ENCODE measurements around the gene PERM1.

DNA sequence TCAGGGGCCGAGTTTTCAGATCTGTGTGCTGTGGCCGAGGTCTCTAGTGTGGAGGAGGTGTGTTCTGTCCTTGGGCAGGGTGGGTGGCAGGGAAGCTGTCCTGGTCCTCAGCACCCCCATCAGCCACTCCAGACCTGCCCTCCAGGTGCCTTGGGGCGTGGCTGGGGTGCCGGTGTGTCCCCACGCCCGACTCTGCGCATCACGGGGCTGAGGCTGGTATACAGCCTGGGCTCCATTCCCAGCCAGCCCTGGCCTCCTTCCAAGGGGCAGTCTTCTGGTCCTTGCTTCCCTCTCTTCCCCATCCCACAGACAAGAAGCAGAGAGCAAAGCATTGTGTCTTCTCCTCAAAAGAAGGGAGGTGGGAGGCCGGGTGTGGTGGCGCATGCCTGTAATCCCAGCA lies 54.1 kb downstream of the PERM1 start:
- TF ChIP-seq, protein P1, sequence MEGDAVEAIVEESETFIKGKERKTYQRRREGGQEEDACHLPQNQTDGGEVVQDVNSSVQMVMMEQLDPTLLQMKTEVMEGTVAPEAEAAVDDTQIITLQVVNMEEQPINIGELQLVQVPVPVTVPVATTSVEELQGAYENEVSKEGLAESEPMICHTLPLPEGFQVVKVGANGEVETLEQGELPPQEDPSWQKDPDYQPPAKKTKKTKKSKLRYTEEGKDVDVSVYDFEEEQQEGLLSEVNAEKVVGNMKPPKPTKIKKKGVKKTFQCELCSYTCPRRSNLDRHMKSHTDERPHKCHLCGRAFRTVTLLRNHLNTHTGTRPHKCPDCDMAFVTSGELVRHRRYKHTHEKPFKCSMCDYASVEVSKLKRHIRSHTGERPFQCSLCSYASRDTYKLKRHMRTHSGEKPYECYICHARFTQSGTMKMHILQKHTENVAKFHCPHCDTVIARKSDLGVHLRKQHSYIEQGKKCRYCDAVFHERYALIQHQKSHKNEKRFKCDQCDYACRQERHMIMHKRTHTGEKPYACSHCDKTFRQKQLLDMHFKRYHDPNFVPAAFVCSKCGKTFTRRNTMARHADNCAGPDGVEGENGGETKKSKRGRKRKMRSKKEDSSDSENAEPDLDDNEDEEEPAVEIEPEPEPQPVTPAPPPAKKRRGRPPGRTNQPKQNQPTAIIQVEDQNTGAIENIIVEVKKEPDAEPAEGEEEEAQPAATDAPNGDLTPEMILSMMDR (conservative IDR thresholded peaks at IDR 0.05 in 1 of 2, IDR thresholded peaks at IDR 0.05 in 1 of 2; ENCODE audit: low read depth in 1 of 2, low read length in 2 of 2): no peak
- TF ChIP-seq EZH2 (IDR thresholded peaks at IDR 0.05; ENCODE audit: low read length, missing control alignments): no peak
